K562 (cell line): ENCODE results near the gene LRTM1. TPM values are rescaled to one million over a fixed set of nuclear protein-coding genes. Genes with fewer than 3 reads are reported as not detected.

ENCODE experiments used
- ATAC-seq: fragments of 200-7000 bp; cut with Tn5 transposase; 3 replicates; pipeline ENCODE4 v1.9.1; 2020; ENCODE audit warnings: moderate library complexity
- BruUV-seq: library from RNA; stranded (reverse); fragments of 400-500 nt; replicated peaks from 2 replicates; lab custom pipeline; 2021; lab: Mats Ljungman, UMichigan
- CTCF ChIA-PET: fragments of 300-600 bp; formaldehyde crosslinking; extraction: SDS; loops from one replicate; lab custom pipeline; 2021; ENCODE audit warnings: low intra/inter-chr PET ratio; lab: Yijun Ruan, JAX
- POLR2A ChIA-PET: fragments of 300-600, 350-650 bp; sonication (Branson Sonifier 250); formaldehyde crosslinking; extraction: SDS; loops from one replicate; lab custom pipeline; 2021; ENCODE audit warnings: antibody characterized with exemption, inconsistent platforms; lab: Yijun Ruan, JAX
- DNase-seq, 4 experiments: peaks; one replicate each; pipeline versions ENCODE4 v3.0.0 to v3.0.0-alpha.2; 2011 to 2018; ENCODE audit warnings: low spot score in 3 of 4, mixed read lengths in 3 of 4; ENCODE audit errors: extremely low read depth in 1 of 4
- FAIRE-seq: peaks from 2 replicates; lab custom pipeline; 2011; peaks lifted over from hg19 to GRCh38; lab: Jason Lieb, UNC
- H2AFZ ChIP-seq: 2 replicates; pipeline ENCODE4 v1.6.0; 2011; ENCODE audit warnings: low read depth, low read length, control low read depth, inconsistent platforms
- H3K27ac ChIP-seq: fragments of 200-600 bp; 3 replicates; pipeline ENCODE4 v1.8.0; 2011; ENCODE audit warnings: low read depth, mild to moderate bottlenecking, control low read depth, inconsistent platforms, low read length, moderate library complexity, mixed read lengths; ENCODE audit errors: extremely low read depth
- H3K27me3 ChIP-seq, 2 experiments: fragments of 300-600 bp in 1 of 2; 2 replicates in 1 of 2; 3 replicates in 1 of 2; pipeline versions ENCODE4 v1.6.0 to v1.8.0; 2011; ENCODE audit warnings: inconsistent platforms in 2 of 2, low read length in 2 of 2, mild to moderate bottlenecking in 1 of 2, mixed read lengths in 1 of 2, moderate library complexity in 1 of 2; ENCODE audit not compliant: control insufficient read depth in 2 of 2, insufficient read depth in 2 of 2
- H3K36me3 ChIP-seq: fragments of 300-600 bp; 3 replicates; pipeline ENCODE4 v1.8.0; 2011; ENCODE audit warnings: mild to moderate bottlenecking, low read length, inconsistent platforms; ENCODE audit not compliant: control insufficient read depth, insufficient read depth
- H3K4me1 ChIP-seq, 2 experiments: fragments of 200-600 bp in 1 of 2; replicated peaks in 1 of 2; 2 replicates in 1 of 2; 3 replicates in 1 of 2; pipeline versions ENCODE4 v1.5.1 to v1.8.0; 2011; ENCODE audit warnings: inconsistent platforms in 2 of 2, low read length in 2 of 2, mild to moderate bottlenecking in 1 of 2, mixed read lengths in 1 of 2, moderate library complexity in 1 of 2; ENCODE audit not compliant: control insufficient read depth in 2 of 2, insufficient read depth in 2 of 2
- H3K4me2 ChIP-seq: 2 replicates; pipeline ENCODE4 v1.6.1; 2011; ENCODE audit warnings: low read length, control low read depth, inconsistent platforms, mixed read lengths; ENCODE audit not compliant: insufficient read depth
- H3K4me3 ChIP-seq: fragments of 200-600 bp; sonication (generic), shearing (Covaris generic); 2 replicates; pipeline ENCODE4 v1.5.1; 2016; ENCODE audit warnings: control low read depth, inconsistent platforms
- H3K79me2 ChIP-seq: fragments of 200-600 bp; 3 replicates; pipeline ENCODE4 v1.8.0; 2011; ENCODE audit warnings: low read length, inconsistent platforms; ENCODE audit not compliant: control insufficient read depth, insufficient read depth
- H3K9ac ChIP-seq, 2 experiments: 2 replicates each; pipeline versions ENCODE4 v1.6.0 to v1.6.1; 2011; ENCODE audit warnings: low read depth in 2 of 2, low read length in 2 of 2, control low read depth in 1 of 2, inconsistent platforms in 1 of 2, mild to moderate bottlenecking in 1 of 2, mixed read lengths in 1 of 2; ENCODE audit not compliant: insufficient read depth in 1 of 2
- H3K9me1 ChIP-seq: one replicate; pipeline ENCODE4 v1.6.0; 2011; ENCODE audit warnings: inconsistent platforms, mild to moderate bottlenecking, low read length, moderate library complexity; ENCODE audit not compliant: control insufficient read depth, insufficient read depth
- H3K9me3 ChIP-seq: replicated peaks from 2 replicates; pipeline ENCODE4 v1.5.1; 2011; ENCODE audit warnings: low read depth, low read length, inconsistent platforms; ENCODE audit not compliant: control insufficient read depth, insufficient read depth
- H4K20me1 ChIP-seq: replicated peaks from 2 replicates; pipeline ENCODE4 v1.6.1; 2011; ENCODE audit warnings: low read length, inconsistent platforms, mixed read lengths; ENCODE audit not compliant: control insufficient read depth, insufficient read depth
- AFF1 ChIP-seq, 2 experiments: fragments of 450-650 bp; IDR thresholded peaks; 2 replicates each; pipeline ENCODE4 v1.6.1; 2018; ENCODE audit warnings: mild to moderate bottlenecking in 2 of 2, low read depth in 1 of 2; ENCODE audit not compliant: partially characterized antibody in 2 of 2
- ARID1B ChIP-seq: fragments of 450-650 bp; IDR thresholded peaks from 2 replicates; pipeline ENCODE4 v1.6.1; 2016; ENCODE audit warnings: antibody characterized with exemption, mild to moderate bottlenecking, inconsistent platforms
- ETS1 ChIP-seq: conservative IDR thresholded peaks from 2 replicates; pipeline ENCODE4 v1.6.1; 2011; ENCODE audit warnings: low read depth, mild to moderate bottlenecking, low read length; ENCODE audit not compliant: control insufficient read depth
- HMBOX1 ChIP-seq: sonication (generic); IDR thresholded peaks from 2 replicates; pipeline ENCODE4 v1.6.1; 2016
- NFATC3 ChIP-seq: fragments of 450-650 bp; IDR thresholded peaks from 2 replicates; pipeline ENCODE4 v1.6.1; 2017; ENCODE audit warnings: mild to moderate bottlenecking
- RHOXF2B ChIP-seq: fragments of 250-450 bp; sonication (Bioruptor Pico); conservative IDR thresholded peaks from 2 replicates; pipeline ENCODE4 v1.5.1; 2021
- SMARCE1 ChIP-seq: fragments of 450-650 bp; IDR thresholded peaks from 2 replicates; pipeline ENCODE4 v1.7.1; 2016; ENCODE audit warnings: mild to moderate bottlenecking
- TAL1 ChIP-seq: fragments of 450-650 bp; IDR thresholded peaks from 2 replicates; pipeline ENCODE4 v1.6.1; 2016; ENCODE audit warnings: mild to moderate bottlenecking
- ZNF449 ChIP-seq: fragments of 250-450 bp; sonication (Bioruptor Pico); IDR thresholded peaks from 2 replicates; pipeline ENCODE4 v1.8.0; 2022; ENCODE audit warnings: moderate library complexity, mild to moderate bottlenecking, inconsistent platforms
- WGBS: fragments of 100-300 bp; shearing (Covaris generic); methylation state at CpG from one replicate; pipeline ENCODE4 v1.1.6; 2016; ENCODE audit warnings: low coverage, mixed read lengths; ENCODE audit not compliant: insufficient coverage; ENCODE audit errors: missing lambda C conversion rate; 5-methylcytosine and 5-hydroxymethylcytosine counted together
- in situ Hi-C: fragments of 300-500 bp; cut with MboI; formaldehyde crosslinking; loops from 4 replicates; pipeline ENCODE4 v1.15.0; 2018; ENCODE audit warnings: inconsistent platforms, mixed read lengths
- intact Hi-C: fragments of 100-400 bp; cut with micrococcal nuclease; formaldehyde crosslinking; loops from 2 replicates; pipeline ENCODE4 v1.14.2; 2022
- polyA plus RNA-seq, 8 experiments: library from polyadenylated mRNA; depleted of rRNA in 4 of 8; stranded (reverse) in 5 of 8; unstranded in 3 of 8; fragments of >200 nt; fragmentation: Nextera tagmentation in 2 of 8; fragmentation: Illumina TruSeq in 1 of 8; extraction: Ambion mirVana in 2 of 8; extraction: Trizol in 1 of 8; gene quantifications; 2 replicates each; pipeline versions ENCODE4 v1.2.1 to v1.2.3, GENCODE V29; 2011 to 2014; ENCODE audit warnings: inconsistent platforms in 1 of 8, missing spikeins in 1 of 8
- total RNA-seq, 7 experiments: library from RNA; depleted of rRNA in 6 of 7; stranded (reverse); fragments of >200 nt in 6 of 7; fragmentation: Illumina TruSeq in 2 of 7; extraction: Trizol in 2 of 7; gene quantifications; 2 replicates each; pipeline versions ENCODE4 v1.2.1 to v1.2.3, GENCODE V29; 2011 to 2021; ENCODE audit warnings: low replicate concordance in 1 of 7

Gene LRTM1
- total and polyA plus RNA-seq, 9 of the 15 experiments (the other 6 are each of a cell fraction or from before 2014, with no cell fraction given), result not detected

GRCh38 chr3:54964081-54964480, 36.2 kb upstream of the LRTM1 start (continued):
- TF ChIP-seq AFF1 (IDR thresholded peaks at IDR 0.05; ENCODE audit: low read depth in 1 of 2, partially characterized antibody in 2 of 2) (no peak), ZNF449 (CRISPR knock-in tag) (no peak), RHOXF2B (no peak)

- in situ Hi-C loops (no loop called here), intact Hi-C loops (no loop called here)
- Histone ChIP-seq H4K20me1 (no peaks in the 10 kb centered on the region), H3K4me1 (peaks cover 0 to 3% of the 10 kb centered on the region in 2 experiments; a peak in 3 of 5 replicates), H3K79me2 (no peaks in the 10 kb centered on the region), H3K4me2 (no peak overlapping the region), H3K9me1 (no peaks in the 10 kb centered on the region), H3K4me3 (no peak overlapping the region), H3K9me3 (no peaks in the 10 kb centered on the region), H3K27me3 (no peaks in the 10 kb centered on the region), H3K9ac (no peak overlapping the region), H3K27ac (no peak overlapping the region), H2AFZ (no peak overlapping the region), H3K36me3 (no peaks in the 10 kb centered on the region)
- POLR2A ChIA-PET, result no interaction called here
- WGBS, result 0% methylated on average over 4 of the region's 4 CpGs
- FAIRE-seq, result no peak
- no TSS peak for BruUV-seq
- DNase-seq, result peak in 1 of 4 experiments; percentile 1
- no peak for ATAC-seq
- CTCF ChIA-PET, result interaction anchor here (0.6 kb wide), 1 partner anchor 19 kb away, joined by 3 read pairs; no protein-coding TSS in a partner anchor
- peak; percentile 16; the same call in 1 of the 2 replicates for TF ChIP-seq TAL1
- peak; percentile 48; the same call in 1 of the 2 replicates for TF ChIP-seq SMARCE1
- TF ChIP-seq NFATC3, result no peak
- peak; percentile 55; the same call in 1 of the 2 replicates for TF ChIP-seq ARID1B
- TF ChIP-seq HMBOX1, result no peak
- TF ChIP-seq ETS1, result no peak
Observed at GRCh38 chr3:54963641-54964040, 35.8 kb upstream of the LRTM1 start.
